GM23248 (cell line): ENCODE data around the gene CNGB1. TPM values are rescaled to one million over a fixed set of nuclear protein-coding genes. Genes with fewer than 3 reads are reported as not detected.
"Not testable (repeated sequence)": the region's sequence is repeated elsewhere in the genome, so short reads cannot be mapped to it uniquely, and the experiment has no call there.

Experiments used
- DNase-seq: peaks from one replicate; pipeline ENCODE4 v3.0.0-alpha.2; 2015
- H2AFZ ChIP-seq: fragments of 200-600 bp; sonication (generic); 2 replicates; pipeline ENCODE4 v1.6.1; 2016; ENCODE audit warnings: antibody characterized with exemption
- H3F3A ChIP-seq: fragments of 200-600 bp; sonication (generic); 2 replicates; pipeline ENCODE4 v1.6.1; 2016; ENCODE audit warnings: mild to moderate bottlenecking, antibody characterized with exemption, mixed run types; ENCODE audit not compliant: insufficient read depth
- H3K27ac ChIP-seq: fragments of 200-600 bp; sonication (generic); 2 replicates; pipeline ENCODE4 v1.5.1; 2016; ENCODE audit warnings: mild to moderate bottlenecking
- H3K27me3 ChIP-seq: fragments of 200-600 bp; sonication (generic); replicated peaks from 2 replicates; pipeline ENCODE4 v1.6.1; 2016; ENCODE audit warnings: mild to moderate bottlenecking; ENCODE audit not compliant: insufficient read depth
- H3K36me3 ChIP-seq: fragments of 200-600 bp; sonication (generic); 2 replicates; pipeline ENCODE4 v1.6.1; 2016; ENCODE audit warnings: low read depth, mild to moderate bottlenecking
- H3K4me1 ChIP-seq: fragments of 200-600 bp; sonication (generic); 2 replicates; pipeline ENCODE4 v1.6.1; 2016; ENCODE audit warnings: mild to moderate bottlenecking; ENCODE audit not compliant: insufficient read depth
- H3K4me2 ChIP-seq: fragments of 200-600 bp; sonication (generic); one replicate; pipeline ENCODE4 v1.6.1; 2016; ENCODE audit warnings: mild to moderate bottlenecking; ENCODE audit not compliant: unreplicated experiment
- H3K4me3 ChIP-seq: fragments of 200-600 bp; sonication (generic); 2 replicates; pipeline ENCODE4 v1.5.1; 2016; ENCODE audit warnings: mild to moderate bottlenecking
- H3K79me2 ChIP-seq: fragments of 200-600 bp; sonication (generic); 2 replicates; pipeline ENCODE4 v1.6.1; 2016; ENCODE audit warnings: mild to moderate bottlenecking; ENCODE audit not compliant: insufficient read depth
- H3K9ac ChIP-seq: fragments of 200-600 bp; sonication (generic); 2 replicates; pipeline ENCODE4 v1.6.1; 2016; ENCODE audit warnings: mild to moderate bottlenecking
- H3K9me2 ChIP-seq: fragments of 200-600 bp; sonication (generic); 2 replicates; pipeline ENCODE4 v1.6.1; 2016; ENCODE audit warnings: mixed run types, mild to moderate bottlenecking, moderate library complexity; ENCODE audit not compliant: insufficient read depth
- H3K9me3 ChIP-seq: fragments of 200-600 bp; sonication (generic); one replicate; pipeline ENCODE4 v1.6.1; 2017; ENCODE audit warnings: low read depth
- H4K20me1 ChIP-seq: fragments of 200-600 bp; sonication (generic); 2 replicates; pipeline ENCODE4 v1.6.0; 2016; ENCODE audit not compliant: insufficient read depth
- EZH2 ChIP-seq: fragments of 200-600 bp; sonication (generic); IDR thresholded peaks from 2 replicates; pipeline ENCODE4 v1.6.1; 2018; ENCODE audit warnings: antibody characterized with exemption, mild to moderate bottlenecking; ENCODE audit not compliant: insufficient read depth, poor library complexity, severe bottlenecking
- EZH2phosphoT487 ChIP-seq: fragments of 200-600 bp; sonication (generic); IDR thresholded peaks from 2 replicates; pipeline ENCODE4 v1.6.1; 2018; ENCODE audit warnings: antibody characterized with exemption, moderate library complexity, mild to moderate bottlenecking, low read depth; ENCODE audit not compliant: insufficient read depth
- WGBS, 2 experiments: methylation state at CpG; one replicate each; pipeline ENCODE4 v1.1.6; 2015 to 2017; ENCODE audit warnings: low lambda C conversion rate in 2 of 2, low coverage in 1 of 2; ENCODE audit errors: missing lambda C conversion rate in 2 of 2; 5-methylcytosine and 5-hydroxymethylcytosine counted together
- in situ Hi-C: fragments of 300-500 bp; cut with MboI; formaldehyde crosslinking; loops from 2 replicates; pipeline ENCODE4 v1.15.0; 2020
- polyA plus RNA-seq: library from polyadenylated mRNA; unstranded; fragments of >200 nt; fragmentation: Nextera tagmentation; extraction: Ambion mirVana; gene quantifications from 2 replicates; pipeline ENCODE4 v1.2.1, GENCODE V29; 2016
- total RNA-seq: library from RNA; depleted of rRNA; stranded (reverse); fragments of >200 nt; shearing (Covaris generic); gene quantifications from 2 replicates; pipeline ENCODE4 v1.2.3, GENCODE V29; 2014

Gene CNGB1
- total and polyA plus RNA-seq, 2 experiments from 2014 or later: not detected

- TF ChIP-seq EZH2: no peak
- no peak for TF ChIP-seq EZH2phosphoT487
- Histone ChIP-seq H3K27me3 (peaks cover 15% of the 10 kb centered on the region; the same call in 1 of the 2 replicates), H3K36me3 (no peaks in the 10 kb centered on the region), H3K79me2 (no peaks in the 10 kb centered on the region), H4K20me1 (no peaks in the 10 kb centered on the region), H3F3A (no peaks in the 10 kb centered on the region), H3K4me3 (no peak overlapping the region), H3K9ac (no peak overlapping the region), H3K4me1 (no peaks in the 10 kb centered on the region), H3K9me3 (no peaks in the 10 kb centered on the region), H3K4me2 (no peak overlapping the region), H2AFZ (no peak overlapping the region), H3K27ac (no peak overlapping the region), H3K9me2 (no peaks in the 10 kb centered on the region)
- no peak for DNase-seq
- WGBS, 2 experiments: 62 to 67% methylated on average over 10 to 11 of the region's 11 CpGs
- in situ Hi-C loops: no loop called here
Measured at GRCh38 chr16:57979006-57979585, 8.2 kb upstream of the CNGB1 start.

GRCh38 chr16:57978070-57978465, 7.1 kb upstream of the CNGB1 start:
- H3K79me2 ChIP-seq, H3K9me2 ChIP-seq, H3F3A ChIP-seq, H3K27ac ChIP-seq, H4K20me1 ChIP-seq, H3K4me3 ChIP-seq, H3K9ac ChIP-seq, H2AFZ ChIP-seq, H3K4me2 ChIP-seq, H3K36me3 ChIP-seq, H3K9me3 ChIP-seq, in situ Hi-C loops, DNase-seq, H3K4me1 ChIP-seq: not testable (repeated sequence)
- H3K27me3 ChIP-seq: peaks cover 15% of the 10 kb centered on the region; the same call in 1 of the 2 replicates
- 60 to 77% methylated on average over 2 of the region's 2 CpGs for WGBS, 2 experiments

- no peaks in the 10 kb centered on the region for H4K20me1 ChIP-seq
- no peak overlapping the region for H3K27ac ChIP-seq
- no peak overlapping the region for H3K4me2 ChIP-seq
- no peaks in the 10 kb centered on the region for H3K9me3 ChIP-seq
- H3K9me2 ChIP-seq: no peaks in the 10 kb centered on the region
- no peak for DNase-seq
- H3K36me3 ChIP-seq: no peaks in the 10 kb centered on the region
- peaks cover 15% of the 10 kb centered on the region; the same call in 1 of the 2 replicates for H3K27me3 ChIP-seq
- H3K4me1 ChIP-seq: no peaks in the 10 kb centered on the region
- no peak overlapping the region for H2AFZ ChIP-seq
- no peak overlapping the region for H3K4me3 ChIP-seq
- 77 to 86% methylated on average over 12 of the region's 12 CpGs for WGBS, 2 experiments
- no peak overlapping the region for H3K9ac ChIP-seq
- no peaks in the 10 kb centered on the region for H3K79me2 ChIP-seq
- in situ Hi-C loops: no loop called here
- TF ChIP-seq EZH2phosphoT487 (no peak), EZH2 (no peak)
- H3F3A ChIP-seq: no peaks in the 10 kb centered on the region
Measured at GRCh38 chr16:57977418-57978069, 6.6 kb upstream of the CNGB1 start.

- H3K27me3 ChIP-seq: peaks cover 10% of the 10 kb centered on the region; the same call in 1 of the 2 replicates
- 5 to 23% methylated on average over 2 of the region's 2 CpGs for WGBS, 2 experiments
Measured at GRCh38 chr16:57976331-57976796, 5.4 kb upstream of the CNGB1 start.

More at GRCh38 chr16:57976331-57976796, 5.4 kb upstream of the CNGB1 start:
- H3K4me1 ChIP-seq: no peaks in the 10 kb centered on the region
- no peak overlapping the region for H3K9ac ChIP-seq
- TF ChIP-seq EZH2phosphoT487 (no peak), EZH2 (no peak)
- H3K4me3 ChIP-seq: no peak overlapping the region
- DNase-seq: peak; percentile 57
- H2AFZ ChIP-seq: no peak overlapping the region
- H3F3A ChIP-seq: no peaks in the 10 kb centered on the region
- H4K20me1 ChIP-seq: no peaks in the 10 kb centered on the region
- in situ Hi-C loops: no loop called here
- no peaks in the 10 kb centered on the region for H3K9me3 ChIP-seq
- H3K36me3 ChIP-seq: no peaks in the 10 kb centered on the region
- no peak overlapping the region for H3K4me2 ChIP-seq
- no peaks in the 10 kb centered on the region for H3K9me2 ChIP-seq
- no peak overlapping the region for H3K27ac ChIP-seq
- H3K79me2 ChIP-seq: no peaks in the 10 kb centered on the region
